ENCODE data around the gene MEIS2. TPM values are rescaled to one million over a fixed set of nuclear protein-coding genes. Genes with fewer than 3 reads are reported as not detected.

The MEIS2 gene
- total and polyA plus RNA-seq, 2 experiments from 2014 or later = 0.27 TPM; not detected in 1

- TF ChIP-seq STAT1 (IDR thresholded peaks at IDR 0.05; ENCODE audit: unreplicated experiment) (no peak), CREB1 (CRISPR knock-in tag; IDR thresholded peaks at IDR 0.05; ENCODE audit: low read depth) (no peak), NANOG (IDR thresholded peaks at IDR 0.05; ENCODE audit: borderline replicate concordance) (no peak), REST (IDR thresholded peaks at IDR 0.05; ENCODE audit: unreplicated experiment) (no peak), ZNF114 (CRISPR knock-in tag; IDR thresholded peaks at IDR 0.05) (no peak), ZNF462 (CRISPR knock-in tag; IDR thresholded peaks at IDR 0.05) (no peak), CTCF (conservative IDR thresholded peaks at IDR 0.05; ENCODE audit: low read depth in 2 of 2) (no peak), JUNB (IDR thresholded peaks at IDR 0.05; ENCODE audit: unreplicated experiment) (no peak), EZH2phosphoT487 (IDR thresholded peaks at IDR 0.05; ENCODE audit: unreplicated experiment) (no peak)
- H3K4me3 Mint-ChIP-seq = no peak overlapping the region
- no peaks in the 10 kb centered on the region for H3K9me3 Mint-ChIP-seq
- H3K27ac Mint-ChIP-seq = no peak overlapping the region
- H2AFZ ChIP-seq = no peak overlapping the region
- no peaks in the 10 kb centered on the region for H3K27me3 ChIP-seq (ENCODE audit: insufficient read depth)
- no peaks in the 10 kb centered on the region for H4K20me1 ChIP-seq (replicated peaks; ENCODE audit: insufficient read depth)
- H3K9me2 ChIP-seq (ENCODE audit: insufficient read depth) = no peaks in the 10 kb centered on the region
- no peaks in the 10 kb centered on the region for H3K4me1 Mint-ChIP-seq
- DNase-seq (ENCODE audit: low spot score) (no peak), ATAC-seq (no peak)
- no peaks in the 10 kb centered on the region for H3K27me3 Mint-ChIP-seq (ENCODE audit: insufficient read depth, low read depth, poor library complexity)
- H3K36me3 ChIP-seq (ENCODE audit: insufficient read depth) = no peaks in the 10 kb centered on the region
- H3K4me1 ChIP-seq (ENCODE audit: insufficient read depth) = no peaks in the 10 kb centered on the region
- H3K4me2 ChIP-seq = no peak overlapping the region
- H3F3A ChIP-seq (replicated peaks; ENCODE audit: low read depth) = no peaks in the 10 kb centered on the region
- H3K4me3 ChIP-seq = no peak overlapping the region
- H3K79me2 ChIP-seq (replicated peaks; ENCODE audit: insufficient read depth) = no peaks in the 10 kb centered on the region
- no peak overlapping the region for H3K27ac ChIP-seq (ENCODE audit: low read depth)
- H3K36me3 Mint-ChIP-seq (ENCODE audit: low read depth) = no peaks in the 10 kb centered on the region
Measured at GRCh38 chr15:36959746-36960145, 140.6 kb downstream of the MEIS2 start.
